HL-60 (cell line): Measurements from ENCODE around the gene TEX29.

ENCODE experiments used
- DNase-seq, 2 experiments: peaks; one replicate each; pipeline ENCODE4 v3.0.0-alpha.2; 2010 to 2020; ENCODE audit warnings: low read depth in 1 of 2, low spot score in 1 of 2
- H3K27ac ChIP-seq: fragments of 250-450 bp; sonication (Bioruptor Pico); replicated peaks from 2 replicates; pipeline ENCODE4 v1.5.1; 2020; ENCODE audit warnings: mild to moderate bottlenecking, moderate library complexity
- H3K27me3 ChIP-seq: fragments of 250-450 bp; sonication (Bioruptor Pico); 2 replicates; pipeline ENCODE4 v1.5.1; 2021; ENCODE audit warnings: mild to moderate bottlenecking, moderate library complexity; ENCODE audit not compliant: insufficient read depth, poor library complexity, severe bottlenecking
- H3K4me3 ChIP-seq: replicated peaks from 2 replicates; pipeline ENCODE4 v1.5.1; 2011; ENCODE audit warnings: mild to moderate bottlenecking, control low read depth, low read length; ENCODE audit not compliant: insufficient read depth
- GABPA ChIP-seq: IDR thresholded peaks from 2 replicates; pipeline ENCODE4 v1.6.1; 2012; ENCODE audit warnings: low read depth
- POLR2AphosphoS5 ChIP-seq: IDR thresholded peaks from 2 replicates; pipeline ENCODE4 v1.6.1; 2012; ENCODE audit warnings: low read depth
- SPI1 ChIP-seq: IDR thresholded peaks from 2 replicates; pipeline ENCODE4 v1.6.1; 2012; ENCODE audit warnings: low read depth, mild to moderate bottlenecking, borderline replicate concordance
- TF ChIP-seq, protein P1 (sequence below): IDR thresholded peaks from one replicate; pipeline ENCODE4 v1.5.1; 2011; ENCODE audit warnings: low read length, control low read depth, inconsistent platforms; ENCODE audit not compliant: insufficient read depth
- TF ChIP-seq, protein P2 (sequence below): IDR thresholded peaks from 2 replicates; pipeline ENCODE4 v1.6.1; 2012; ENCODE audit warnings: low read depth; ENCODE audit not compliant: insufficient replicate concordance

Gene TEX29

DNA sequence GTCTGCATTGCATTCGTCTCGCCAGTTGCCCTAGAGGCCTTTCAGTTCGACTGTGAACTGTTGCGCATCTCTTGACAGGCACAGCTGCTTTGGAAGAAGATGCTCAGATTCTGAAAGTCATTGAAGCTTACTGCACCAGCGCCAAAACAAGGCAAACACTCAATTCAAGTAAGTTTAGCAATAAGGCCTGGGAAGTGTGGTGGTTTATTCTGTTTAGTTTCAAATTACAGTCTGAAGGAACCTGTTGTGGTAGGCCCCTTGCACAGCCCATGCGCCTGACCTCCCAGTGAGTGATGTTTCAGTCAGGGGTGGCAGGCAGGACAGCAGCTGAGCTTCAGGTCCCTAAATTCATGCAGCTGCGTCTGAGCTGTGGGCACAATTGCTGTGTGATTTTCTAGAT, 32.2 kb upstream of the TEX29 start:
- TF ChIP-seq POLR2AphosphoS5 (no peak), SPI1 (no peak), GABPA (no peak)
- TF ChIP-seq, protein P1, sequence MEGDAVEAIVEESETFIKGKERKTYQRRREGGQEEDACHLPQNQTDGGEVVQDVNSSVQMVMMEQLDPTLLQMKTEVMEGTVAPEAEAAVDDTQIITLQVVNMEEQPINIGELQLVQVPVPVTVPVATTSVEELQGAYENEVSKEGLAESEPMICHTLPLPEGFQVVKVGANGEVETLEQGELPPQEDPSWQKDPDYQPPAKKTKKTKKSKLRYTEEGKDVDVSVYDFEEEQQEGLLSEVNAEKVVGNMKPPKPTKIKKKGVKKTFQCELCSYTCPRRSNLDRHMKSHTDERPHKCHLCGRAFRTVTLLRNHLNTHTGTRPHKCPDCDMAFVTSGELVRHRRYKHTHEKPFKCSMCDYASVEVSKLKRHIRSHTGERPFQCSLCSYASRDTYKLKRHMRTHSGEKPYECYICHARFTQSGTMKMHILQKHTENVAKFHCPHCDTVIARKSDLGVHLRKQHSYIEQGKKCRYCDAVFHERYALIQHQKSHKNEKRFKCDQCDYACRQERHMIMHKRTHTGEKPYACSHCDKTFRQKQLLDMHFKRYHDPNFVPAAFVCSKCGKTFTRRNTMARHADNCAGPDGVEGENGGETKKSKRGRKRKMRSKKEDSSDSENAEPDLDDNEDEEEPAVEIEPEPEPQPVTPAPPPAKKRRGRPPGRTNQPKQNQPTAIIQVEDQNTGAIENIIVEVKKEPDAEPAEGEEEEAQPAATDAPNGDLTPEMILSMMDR = no peak
- TF ChIP-seq, protein P2, sequence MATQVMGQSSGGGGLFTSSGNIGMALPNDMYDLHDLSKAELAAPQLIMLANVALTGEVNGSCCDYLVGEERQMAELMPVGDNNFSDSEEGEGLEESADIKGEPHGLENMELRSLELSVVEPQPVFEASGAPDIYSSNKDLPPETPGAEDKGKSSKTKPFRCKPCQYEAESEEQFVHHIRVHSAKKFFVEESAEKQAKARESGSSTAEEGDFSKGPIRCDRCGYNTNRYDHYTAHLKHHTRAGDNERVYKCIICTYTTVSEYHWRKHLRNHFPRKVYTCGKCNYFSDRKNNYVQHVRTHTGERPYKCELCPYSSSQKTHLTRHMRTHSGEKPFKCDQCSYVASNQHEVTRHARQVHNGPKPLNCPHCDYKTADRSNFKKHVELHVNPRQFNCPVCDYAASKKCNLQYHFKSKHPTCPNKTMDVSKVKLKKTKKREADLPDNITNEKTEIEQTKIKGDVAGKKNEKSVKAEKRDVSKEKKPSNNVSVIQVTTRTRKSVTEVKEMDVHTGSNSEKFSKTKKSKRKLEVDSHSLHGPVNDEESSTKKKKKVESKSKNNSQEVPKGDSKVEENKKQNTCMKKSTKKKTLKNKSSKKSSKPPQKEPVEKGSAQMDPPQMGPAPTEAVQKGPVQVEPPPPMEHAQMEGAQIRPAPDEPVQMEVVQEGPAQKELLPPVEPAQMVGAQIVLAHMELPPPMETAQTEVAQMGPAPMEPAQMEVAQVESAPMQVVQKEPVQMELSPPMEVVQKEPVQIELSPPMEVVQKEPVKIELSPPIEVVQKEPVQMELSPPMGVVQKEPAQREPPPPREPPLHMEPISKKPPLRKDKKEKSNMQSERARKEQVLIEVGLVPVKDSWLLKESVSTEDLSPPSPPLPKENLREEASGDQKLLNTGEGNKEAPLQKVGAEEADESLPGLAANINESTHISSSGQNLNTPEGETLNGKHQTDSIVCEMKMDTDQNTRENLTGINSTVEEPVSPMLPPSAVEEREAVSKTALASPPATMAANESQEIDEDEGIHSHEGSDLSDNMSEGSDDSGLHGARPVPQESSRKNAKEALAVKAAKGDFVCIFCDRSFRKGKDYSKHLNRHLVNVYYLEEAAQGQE = no peak
- H3K4me3 ChIP-seq = no peak overlapping the region
- H3K27me3 ChIP-seq = no peaks in the 10 kb centered on the region
- no peak overlapping the region for H3K27ac ChIP-seq
- no peak for DNase-seq

DNA sequence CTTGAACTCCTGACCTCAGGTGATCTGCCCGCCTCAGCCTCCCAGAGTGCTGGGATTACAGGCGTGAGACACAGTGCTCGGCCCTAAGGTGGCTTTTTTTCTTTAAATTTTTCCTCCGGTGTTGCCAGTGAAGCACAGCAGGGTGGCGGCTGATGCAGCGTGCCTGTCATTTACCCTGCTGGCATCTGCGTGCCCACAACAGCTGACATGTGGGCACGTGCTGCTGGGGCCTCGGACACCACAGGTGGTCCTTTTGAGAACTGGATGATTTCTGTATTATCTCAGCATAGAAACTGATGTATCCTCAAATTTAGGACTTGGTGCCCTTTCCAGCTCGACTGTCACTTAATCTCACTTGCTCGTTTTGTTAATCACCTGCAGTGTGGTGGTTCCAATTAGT, 31.2 kb upstream of the TEX29 start:
- no peaks in the 10 kb centered on the region for H3K27me3 ChIP-seq
- TF ChIP-seq, protein P2 = no peak
- TF ChIP-seq, protein P1 = no peak
- no peak for TF ChIP-seq GABPA
- no peak for TF ChIP-seq POLR2AphosphoS5
- TF ChIP-seq SPI1 = no peak
- no peak overlapping the region for H3K27ac ChIP-seq
- H3K4me3 ChIP-seq = no peak overlapping the region
- no peak for DNase-seq

DNA sequence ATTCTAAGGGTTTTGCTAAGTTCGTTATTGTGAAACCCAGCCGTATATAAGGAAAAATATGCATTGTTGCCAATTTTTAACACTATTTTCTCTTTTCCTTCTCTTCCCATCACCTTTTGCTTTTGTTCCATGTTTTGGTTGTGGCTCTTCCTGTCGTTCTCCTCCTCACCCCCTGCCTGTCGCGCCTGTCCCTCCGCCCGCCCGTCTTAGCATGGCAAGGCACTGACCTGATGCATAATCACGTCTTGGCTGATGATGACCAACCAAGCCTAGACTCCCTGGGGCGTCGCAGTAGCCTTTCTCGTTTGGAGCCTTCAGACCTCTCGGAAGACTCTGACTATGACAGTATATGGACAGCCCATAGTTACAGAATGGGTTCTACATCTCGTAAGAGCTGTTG, 28.5 kb upstream of the TEX29 start:
- Histone ChIP-seq H3K27ac (no peak overlapping the region), H3K4me3 (no peak overlapping the region), H3K27me3 (no peaks in the 10 kb centered on the region)
- TF ChIP-seq, protein P2 = no peak
- TF ChIP-seq, protein P1 = no peak
- TF ChIP-seq POLR2AphosphoS5 (no peak), SPI1 (no peak)
- DNase-seq = no peak
